CD4-positive, alpha-beta T cell (primary cell): Measurements from ENCODE around the gene LHFPL6. TPM values are rescaled to one million over a fixed set of nuclear protein-coding genes. Genes with fewer than 3 reads are reported as not detected.

ENCODE experiments used
- ATAC-seq: fragments of 200-7000 bp; cut with Tn5 transposase; one replicate; pipeline ENCODE4 v1.10.0; 2022; ENCODE audit warnings: mild to moderate bottlenecking; ENCODE audit not compliant: poor library complexity
- CTCF ChIA-PET: fragments of 350-600 bp; sonication (Branson Sonifier 250); formaldehyde crosslinking; loops from one replicate; lab custom pipeline; 2021; ENCODE audit warnings: antibody characterized with exemption, inconsistent platforms; lab: Charles Lee
- POLR2A ChIA-PET: fragments of 350-600 bp; sonication (Branson Sonifier 250); formaldehyde crosslinking; loops from one replicate; lab custom pipeline; 2021; ENCODE audit warnings: antibody characterized with exemption, inconsistent platforms; lab: Charles Lee
- DNase-seq, 14 experiments: peaks; one replicate each; pipeline ENCODE4 v3.0.0-alpha.2; 2013 to 2020; ENCODE audit warnings: mixed read lengths in 2 of 14
- H3K27ac ChIP-seq, 2 donors: one replicate each; pipeline versions ENCODE4 v1.5.1 to v1.7.0; 2013; ENCODE audit warnings: low read length in 2 of 2, low read depth in 1 of 2, mild to moderate bottlenecking in 1 of 2
- H3K27me3 ChIP-seq, 2 experiments: 1 replicate in 1 of 2; 2 replicates in 1 of 2; pipeline versions ENCODE4 v1.6.1 to v1.7.0; 2013; ENCODE audit warnings: low read length in 2 of 2, control low read depth in 1 of 2, mild to moderate bottlenecking in 1 of 2, moderate library complexity in 1 of 2; ENCODE audit not compliant: insufficient read depth in 2 of 2, control insufficient read depth in 1 of 2
- H3K36me3 ChIP-seq: one replicate; pipeline ENCODE4 v1.6.1; 2013; ENCODE audit warnings: low read length, control low read depth; ENCODE audit not compliant: insufficient read depth
- H3K4me1 ChIP-seq: one replicate; pipeline ENCODE4 v1.6.1; 2013; ENCODE audit warnings: low read length, control low read depth; ENCODE audit not compliant: insufficient read depth
- H3K4me3 ChIP-seq: one replicate; pipeline ENCODE4 v1.5.1; 2013; ENCODE audit warnings: mild to moderate bottlenecking, low read length, moderate library complexity
- H3K9me3 ChIP-seq, 2 experiments: 1 replicate in 1 of 2; 2 replicates in 1 of 2; pipeline versions ENCODE4 v1.6.1 to v1.7.0; 2013; ENCODE audit warnings: low read length in 2 of 2, mild to moderate bottlenecking in 2 of 2, control low read depth in 1 of 2, moderate library complexity in 1 of 2; ENCODE audit not compliant: control insufficient read depth in 1 of 2, insufficient read depth in 1 of 2
- H3K27ac Mint-ChIP-seq: one replicate; pipeline ENCODE4 v1.8.0; 2020; ENCODE audit warnings: mixed read lengths
- H3K27me3 Mint-ChIP-seq: one replicate; pipeline ENCODE4 v1.8.0; 2021; ENCODE audit warnings: mixed read lengths
- H3K36me3 Mint-ChIP-seq: one replicate; pipeline ENCODE4 v1.8.0; 2021; ENCODE audit warnings: low read depth, mixed read lengths
- H3K4me1 Mint-ChIP-seq: one replicate; pipeline ENCODE4 v1.8.0; 2021; ENCODE audit warnings: low read depth, mixed read lengths
- H3K4me3 Mint-ChIP-seq: one replicate; pipeline ENCODE4 v1.8.0; 2020; ENCODE audit warnings: mild to moderate bottlenecking, mixed read lengths
- H3K9me3 Mint-ChIP-seq: one replicate; pipeline ENCODE4 v1.8.0; 2020; ENCODE audit warnings: mixed read lengths
- CTCF ChIP-seq: fragments of 200-600 bp; IDR thresholded peaks from one replicate; pipeline ENCODE4 v1.8.0; 2022; ENCODE audit warnings: antibody characterized with exemption, mild to moderate bottlenecking
- intact Hi-C, 2 experiments: fragments of 100-400 bp; cut with DNase I in 1 of 2; cut with micrococcal nuclease in 1 of 2; formaldehyde crosslinking; loops; one replicate each; pipeline versions ENCODE4 v1.15.1 to v1.9.0; 2023 to 2025; cut with DNase I, micrococcal nuclease
- total RNA-seq, 174 experiments: library from RNA in 2 of 174; stranded (reverse) in 2 of 174; gene quantifications; one replicate each; pipeline ENCODE4 v1.2.3 and lab custom pipeline; 2021 to 2026

The LHFPL6 gene
- total RNA-seq, 2 experiments from 2014 or later: not detected

DNA sequence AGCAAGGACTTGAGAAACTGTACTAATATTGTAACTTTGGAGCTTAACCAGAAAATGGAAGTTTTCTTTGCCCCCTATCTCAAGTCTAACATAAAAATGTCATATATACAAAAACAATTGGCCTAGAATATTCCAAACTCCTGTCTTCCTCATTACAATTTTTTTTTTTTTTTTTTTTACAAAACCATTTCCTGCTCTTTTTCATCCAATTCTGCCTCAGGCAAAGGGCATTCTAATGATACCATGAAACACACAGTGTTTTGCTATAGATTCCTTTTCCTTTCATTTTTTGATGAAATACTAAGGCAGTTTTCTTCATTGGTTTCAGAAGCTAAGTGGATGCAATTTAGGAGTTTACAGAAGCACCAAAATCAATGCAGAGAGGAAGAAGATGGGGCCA, 119.7 kb downstream of the LHFPL6 start:
- Mint-ChIP-seq H3K27ac (no peak overlapping the region), H3K36me3 (no peaks in the 10 kb centered on the region), H3K27me3 (peaks cover 5% of the 10 kb centered on the region), H3K4me1 (no peaks in the 10 kb centered on the region), H3K9me3 (no peaks in the 10 kb centered on the region), H3K4me3 (no peak overlapping the region)
- intact Hi-C loops: no loop called here
- TF ChIP-seq CTCF: no peak
- DNase-seq (no peak), ATAC-seq (no peak)
- Histone ChIP-seq H3K4me1 (no peaks in the 10 kb centered on the region), H3K9me3 (no peaks in the 10 kb centered on the region), H3K36me3 (no peaks in the 10 kb centered on the region), H3K27ac (no peak overlapping the region), H3K27me3 (no peaks in the 10 kb centered on the region), H3K4me3 (no peak overlapping the region)
- ChIA-PET POLR2A (no interaction called here), CTCF (no interaction called here)

GRCh38 chr13:39481491-39481890, 121.5 kb downstream of the LHFPL6 start:
- Mint-ChIP-seq H3K27ac (no peak overlapping the region), H3K4me1 (no peaks in the 10 kb centered on the region), H3K36me3 (no peaks in the 10 kb centered on the region), H3K27me3 (peaks cover 16% of the 10 kb centered on the region), H3K9me3 (no peaks in the 10 kb centered on the region), H3K4me3 (no peak overlapping the region)
- Histone ChIP-seq H3K27me3 (no peaks in the 10 kb centered on the region), H3K4me3 (no peak overlapping the region), H3K9me3 (no peaks in the 10 kb centered on the region), H3K27ac (no peak overlapping the region), H3K4me1 (no peaks in the 10 kb centered on the region), H3K36me3 (no peaks in the 10 kb centered on the region)
- ChIA-PET CTCF (no interaction called here), POLR2A (no interaction called here)
- no peak for DNase-seq
- intact Hi-C loops: no loop called here
- ATAC-seq: no peak
- no peak for TF ChIP-seq CTCF

DNA sequence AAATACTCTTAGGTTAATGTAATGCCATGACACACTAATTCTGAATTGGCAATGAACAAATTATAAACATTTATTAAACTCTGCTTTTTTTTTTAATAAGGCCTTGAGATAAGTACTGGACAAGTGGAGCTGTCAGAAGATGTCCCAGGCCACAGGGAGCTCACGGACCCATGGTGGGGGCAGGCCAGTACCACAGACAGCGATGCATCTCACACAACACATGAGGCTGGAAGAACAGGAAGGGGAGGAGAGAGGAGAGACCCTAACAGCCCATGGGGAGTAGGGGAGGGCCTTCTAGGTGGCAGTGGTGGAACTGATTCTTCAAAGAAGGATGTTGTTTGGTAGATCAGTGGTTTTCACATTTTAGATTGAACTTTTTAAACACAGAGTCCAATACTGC, 128.4 kb downstream of the LHFPL6 start:
- no peak for TF ChIP-seq CTCF
- H3K9me3 ChIP-seq: no peaks in the 10 kb centered on the region
- no peak overlapping the region for H3K4me3 ChIP-seq
- Mint-ChIP-seq H3K9me3 (no peaks in the 10 kb centered on the region), H3K27me3 (peaks cover 47% of the 10 kb centered on the region), H3K4me1 (no peaks in the 10 kb centered on the region), H3K27ac (no peak overlapping the region), H3K4me3 (no peak overlapping the region), H3K36me3 (no peaks in the 10 kb centered on the region)
- no peak overlapping the region for H3K27ac ChIP-seq
- H3K27me3 ChIP-seq: no peaks in the 10 kb centered on the region
- ATAC-seq (no peak), DNase-seq (no peak)
- ChIA-PET POLR2A (no interaction called here), CTCF (no interaction called here)
- intact Hi-C loops: no loop called here
- H3K36me3 ChIP-seq: no peaks in the 10 kb centered on the region
- H3K4me1 ChIP-seq: no peaks in the 10 kb centered on the region
